HCT116 (cell line): Measurements from ENCODE around the gene GBX1. TPM values are rescaled to one million over a fixed set of nuclear protein-coding genes. Genes with fewer than 3 reads are reported as not detected.

ENCODE experiments used
- ATAC-seq: fragments of 200-7000 bp; cut with Tn5 transposase; 2 replicates; pipeline ENCODE4 v1.9.1; 2020; ENCODE audit warnings: mild to moderate bottlenecking, moderate library complexity
- BruUV-seq: library from RNA; stranded (reverse); fragments of 400-500 nt; replicated peaks from 2 replicates; lab custom pipeline; 2021; lab: Mats Ljungman, UMichigan
- CTCF ChIA-PET: fragments of 300-600 bp; sonication (Branson Sonifier 250); formaldehyde crosslinking; loops from one replicate; lab custom pipeline; 2021; ENCODE audit warnings: antibody characterized with exemption; lab: Charles Lee
- POLR2A ChIA-PET: fragments of 300-600, 350-600 bp; sonication (Branson Sonifier 250); formaldehyde crosslinking; loops from one replicate; lab custom pipeline; 2021; ENCODE audit warnings: antibody characterized with exemption; lab: Charles Lee
- RAD21 ChIA-PET, 2 experiments: fragments of 300-600 bp; sonication (Branson Sonifier 250); formaldehyde crosslinking; loops; one replicate each; lab custom pipeline; 2023; ENCODE audit warnings: low total read pairs in 2 of 2; ENCODE audit not compliant: uncharacterized antibody in 2 of 2, unreplicated experiment in 2 of 2, low non-redundant PET in 1 of 2; lab: Charles Lee
- DNase-seq: peaks from one replicate; pipeline ENCODE4 v3.0.0-alpha.2; 2010; ENCODE audit warnings: low read depth, low spot score
- H2AFZ ChIP-seq: fragments of 200-600 bp; shearing (Covaris generic), sonication (generic); 2 replicates; pipeline ENCODE4 v1.6.1; 2017; ENCODE audit warnings: low read depth, mixed run types, mixed read lengths, antibody characterized with exemption, low read length; ENCODE audit not compliant: poor library complexity, severe bottlenecking
- H3K27ac ChIP-seq: 2 replicates; pipeline ENCODE4 v1.5.1; 2012; ENCODE audit warnings: low read depth, low read length
- H3K27me3 ChIP-seq: fragments of 200-600 bp; sonication (generic); 2 replicates; pipeline ENCODE4 v1.6.1; 2016; ENCODE audit warnings: mixed run types, low read length, mixed read lengths; ENCODE audit not compliant: insufficient read depth
- H3K36me3 ChIP-seq, 2 experiments: fragments of 200-500 bp in 1 of 2; fragments of 200-600 bp in 1 of 2; sonication (Bioruptor generic) in 1 of 2; sonication (generic) in 1 of 2; 2 replicates each; pipeline versions ENCODE4 v1.5.1 to v1.6.1; 2014 to 2016; ENCODE audit warnings: low read length in 2 of 2, inconsistent platforms in 1 of 2, mixed read lengths in 1 of 2, mixed run types in 1 of 2; ENCODE audit not compliant: insufficient read depth in 2 of 2, control insufficient read depth in 1 of 2
- H3K4me1 ChIP-seq, 2 experiments: fragments of 200-600 bp in 1 of 2; sonication (generic) in 1 of 2; 2 replicates each; pipeline versions ENCODE4 v1.5.1 to v1.6.1; 2012 to 2017; ENCODE audit warnings: low read length in 2 of 2, inconsistent platforms in 1 of 2, mild to moderate bottlenecking in 1 of 2, mixed read lengths in 1 of 2, mixed run types in 1 of 2, moderate library complexity in 1 of 2; ENCODE audit not compliant: insufficient read depth in 2 of 2, control insufficient read depth in 1 of 2
- H3K4me2 ChIP-seq: fragments of 200-600 bp; sonication (generic); 2 replicates; pipeline ENCODE4 v1.6.1; 2017; ENCODE audit warnings: mixed run types, low read length, mixed read lengths
- H3K4me3 ChIP-seq, 2 experiments: fragments of 200-600 bp in 1 of 2; sonication (generic) in 1 of 2; replicated peaks in 1 of 2; 2 replicates each; pipeline ENCODE4 v1.5.1; 2011 to 2016; ENCODE audit warnings: low read length in 2 of 2, control low read depth in 1 of 2, low read depth in 1 of 2, mild to moderate bottlenecking in 1 of 2, mixed read lengths in 1 of 2, mixed run types in 1 of 2
- H3K79me2 ChIP-seq: fragments of 200-600 bp; sonication (generic); 2 replicates; pipeline ENCODE4 v1.6.1; 2017; ENCODE audit warnings: mild to moderate bottlenecking, mixed run types, low read length, moderate library complexity, mixed read lengths; ENCODE audit not compliant: insufficient read depth
- H3K9ac ChIP-seq: fragments of 200-600 bp; sonication (generic); 2 replicates; pipeline ENCODE4 v1.6.1; 2016; ENCODE audit warnings: low read length, mixed read lengths
- H3K9me2 ChIP-seq: fragments of 200-600 bp; sonication (generic), shearing (Covaris generic); 2 replicates; pipeline ENCODE4 v1.6.1; 2017; ENCODE audit warnings: mixed run types, mild to moderate bottlenecking, moderate library complexity; ENCODE audit not compliant: insufficient read depth
- H3K9me3 ChIP-seq, 2 experiments: fragments of 200-500 bp in 1 of 2; fragments of 200-600 bp in 1 of 2; sonication (Bioruptor generic) in 1 of 2; sonication (generic) in 1 of 2; 2 replicates each; pipeline ENCODE4 v1.6.1; 2014 to 2017; ENCODE audit warnings: low read length in 2 of 2, mixed read lengths in 2 of 2, inconsistent platforms in 1 of 2, low read depth in 1 of 2, mild to moderate bottlenecking in 1 of 2, mixed run types in 1 of 2, moderate library complexity in 1 of 2; ENCODE audit not compliant: control insufficient read depth in 1 of 2, insufficient read depth in 1 of 2
- H4K20me1 ChIP-seq: fragments of 200-600 bp; sonication (generic), shearing (Covaris generic); 2 replicates; pipeline ENCODE4 v1.6.1; 2017; ENCODE audit warnings: mixed run types, mild to moderate bottlenecking, moderate library complexity; ENCODE audit not compliant: insufficient read depth
- CBX3 ChIP-seq: IDR thresholded peaks from 2 replicates; pipeline ENCODE4 v1.6.1; 2012; ENCODE audit warnings: low read depth
- EGR1 ChIP-seq: IDR thresholded peaks from 2 replicates; pipeline ENCODE4 v1.6.1; 2012; ENCODE audit warnings: low read depth
- ELF1 ChIP-seq: IDR thresholded peaks from 2 replicates; pipeline ENCODE4 v1.6.1; 2012; ENCODE audit warnings: low read depth, borderline replicate concordance
- EZH2phosphoT487 ChIP-seq: fragments of 200-600 bp; IDR thresholded peaks from 2 replicates; pipeline ENCODE4 v1.6.1; 2018; ENCODE audit warnings: antibody characterized with exemption, borderline replicate concordance
- JUND ChIP-seq: IDR thresholded peaks from 2 replicates; pipeline ENCODE4 v1.6.1; 2012
- POLR2AphosphoS5 ChIP-seq: IDR thresholded peaks from 2 replicates; pipeline ENCODE4 v1.6.1; 2011; ENCODE audit warnings: mild to moderate bottlenecking, low read depth, low read length, moderate library complexity
- RAD21 ChIP-seq: IDR thresholded peaks from 2 replicates; pipeline ENCODE4 v1.6.1; 2012; ENCODE audit warnings: low read depth, mild to moderate bottlenecking
- YY1 ChIP-seq: IDR thresholded peaks from 2 replicates; pipeline ENCODE4 v1.6.1; 2011; ENCODE audit warnings: low read length, low read depth, moderate library complexity, mild to moderate bottlenecking; ENCODE audit not compliant: insufficient replicate concordance; ENCODE audit errors: extremely low read depth
- intact Hi-C: fragments of 100-400 bp; cut with micrococcal nuclease; formaldehyde crosslinking; loops from 2 replicates; pipeline ENCODE4 v1.10.0; 2022
- total RNA-seq: library from RNA; stranded (reverse); gene quantifications from one replicate; pipeline ENCODE4 v1.2.1, GENCODE V29; 2021; ENCODE audit not compliant: unreplicated experiment

GBX1 gene
- total RNA-seq, 1 experiment from 2014 or later, result 0.86 TPM

DNA sequence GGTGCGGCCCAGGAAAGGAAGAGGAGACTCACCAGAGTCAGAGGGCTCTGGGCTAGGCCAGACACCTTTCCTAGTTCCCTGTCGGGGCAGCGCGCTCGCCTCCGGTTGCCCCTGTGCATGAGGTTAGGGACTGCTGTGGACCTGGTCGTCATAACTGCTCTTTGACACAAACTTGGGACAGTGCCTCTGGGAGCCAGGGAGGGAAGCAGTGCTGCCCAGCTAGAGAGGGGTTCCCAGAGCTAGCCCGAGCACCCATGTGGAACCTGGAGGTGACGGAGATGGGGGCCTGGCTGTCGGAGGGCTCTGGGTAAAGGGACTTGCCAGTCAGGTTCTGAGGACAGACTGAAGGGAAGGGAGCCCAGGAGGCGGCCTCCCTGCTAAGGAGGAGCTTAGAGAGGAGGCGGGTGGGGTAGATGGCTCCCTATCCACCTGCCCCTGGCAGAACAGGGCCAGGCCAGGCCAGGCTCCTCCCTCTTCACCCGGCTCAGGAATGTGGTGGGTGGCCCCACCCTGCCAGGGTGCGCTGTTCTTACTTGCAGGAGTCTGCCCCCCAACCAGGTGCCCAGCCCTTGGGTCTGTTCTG lies 51.6 kb downstream of the GBX1 start:
- H3K9me2 ChIP-seq, result no peaks in the 10 kb centered on the region
- peak overlapping the region; percentile 99 for H3K4me2 ChIP-seq
- no peaks in the 10 kb centered on the region; the same call in 1 of the 2 replicates for H4K20me1 ChIP-seq
- RAD21 ChIA-PET, result no interaction called here
- DNase-seq (peak; percentile 81), ATAC-seq (peak; percentile 88)
- peaks cover 4 to 22% of the 10 kb centered on the region in 2 experiments; a peak in 3 of 4 replicates for H3K36me3 ChIP-seq
- CTCF ChIA-PET, result interaction anchor here (0.8 to 1.7 kb wide), 5 partner anchors 8 to 151 kb away, joined by 3 to 5 read pairs (median 3); no protein-coding TSS in a partner anchor
- H3K9me3 ChIP-seq, result no peaks in the 10 kb centered on the region
- peaks cover 29 to 52% of the 10 kb centered on the region in 2 experiments for H3K4me1 ChIP-seq
- intact Hi-C loops, result no loop called here
- H3K79me2 ChIP-seq, result peaks cover 65% of the 10 kb centered on the region
- no TSS peak for BruUV-seq
- H3K27ac ChIP-seq, result peak overlapping the region; percentile 82
- POLR2A ChIA-PET, result interaction anchor here (1.0 to 1.4 kb wide), 4 partner anchors 30 to 55 kb away, joined by 3 to 7 read pairs (median 4); partner anchors contain the start of gene AGAP3
- H3K4me3 ChIP-seq, result peak overlapping the region; percentile 48 to 68
- peak overlapping the region; percentile 64 for H3K9ac ChIP-seq
- peak; percentile 53 for TF ChIP-seq YY1
- TF ChIP-seq EGR1, result no peak
- peak; percentile 90 for TF ChIP-seq POLR2AphosphoS5
- no peak overlapping the region for H2AFZ ChIP-seq
- no peaks in the 10 kb centered on the region for H3K27me3 ChIP-seq

DNA sequence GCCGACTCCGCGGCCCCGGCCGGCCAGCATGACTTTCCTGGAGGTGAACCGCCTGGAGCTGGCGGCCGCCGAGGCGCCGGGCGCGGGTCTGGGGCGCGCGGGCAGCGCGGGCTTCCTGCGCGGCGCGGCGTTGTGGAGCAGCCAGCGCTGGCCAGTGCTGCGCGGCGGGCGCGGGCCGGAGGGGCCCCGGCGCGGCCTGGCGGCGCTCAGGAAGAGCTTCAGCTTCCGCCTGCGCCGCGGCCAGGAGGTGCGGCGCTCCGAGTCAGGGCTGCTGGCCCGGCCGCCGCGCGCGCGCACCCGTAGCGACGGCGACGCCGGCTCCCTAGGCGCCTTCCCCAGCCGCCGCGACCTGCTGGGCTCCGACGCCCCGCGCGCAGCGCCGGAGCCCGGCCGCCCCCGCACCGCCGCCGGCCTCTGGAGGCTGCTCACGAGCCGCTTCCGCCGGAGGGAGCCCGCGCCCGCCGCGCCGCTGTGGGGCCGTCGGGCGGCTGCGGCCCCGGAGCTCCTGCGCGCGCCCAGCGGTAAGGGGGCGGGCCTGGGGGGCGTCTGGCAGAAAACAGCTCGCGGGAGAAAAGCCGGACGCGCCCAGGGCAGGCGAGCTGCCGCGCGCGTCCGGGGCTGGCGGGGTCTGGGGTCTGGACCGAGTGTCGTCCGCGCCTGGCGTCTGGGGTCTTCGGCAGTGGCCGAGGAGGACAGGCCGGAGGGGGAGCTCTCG lies 52.2 kb downstream of the GBX1 start:
- peak overlapping the region; percentile 48 to 68 for H3K4me3 ChIP-seq
- ATAC-seq (no peak), DNase-seq (no peak)
- TF ChIP-seq CBX3, result no peak
- no peak for TF ChIP-seq JUND
- no peak for TF ChIP-seq ELF1
- TF ChIP-seq EZH2phosphoT487, result no peak
- no peak for TF ChIP-seq RAD21
- no peak overlapping the region for H2AFZ ChIP-seq
- ChIA-PET CTCF (interaction anchor here (0.8 to 1.7 kb wide), 5 partner anchors 9 to 150 kb away, joined by 3 to 5 read pairs (median 3); no protein-coding TSS in a partner anchor), POLR2A (interaction anchor here (1.0 to 1.4 kb wide), 4 partner anchors 30 to 54 kb away, joined by 3 to 7 read pairs (median 4); partner anchors contain the start of gene AGAP3), RAD21 (no interaction called here)
- H3K79me2 ChIP-seq, result peaks cover 71% of the 10 kb centered on the region
- no peaks in the 10 kb centered on the region for H3K9me3 ChIP-seq
- no peaks in the 10 kb centered on the region; the same call in 1 of the 2 replicates for H4K20me1 ChIP-seq
- intact Hi-C loops, result no loop called here
- no peaks in the 10 kb centered on the region for H3K27me3 ChIP-seq
- peaks cover 4 to 18% of the 10 kb centered on the region in 2 experiments; a peak in 3 of 4 replicates for H3K36me3 ChIP-seq
- peaks cover 33 to 58% of the 10 kb centered on the region in 2 experiments for H3K4me1 ChIP-seq
- peak overlapping the region; percentile 64 for H3K9ac ChIP-seq
- H3K4me2 ChIP-seq, result peak overlapping the region; percentile 99
- BruUV-seq, result no TSS peak
- no peaks in the 10 kb centered on the region for H3K9me2 ChIP-seq
- peak overlapping the region; percentile 82 for H3K27ac ChIP-seq
